ENCODE results near the gene DNAH3. TPM values are rescaled to one million over a fixed set of nuclear protein-coding genes. Genes with fewer than 3 reads are reported as not detected.
"Not testable (repeated sequence)": the region's sequence is repeated elsewhere in the genome, so short reads cannot be mapped to it uniquely, and the experiment has no call there.

DNAH3 gene
- total and polyA plus RNA-seq, 2 experiments from 2014 or later: 0.70 to 1.3 TPM

- H2AFZ ChIP-seq; H3K9me3 Mint-ChIP-seq; H3K79me2 ChIP-seq (replicated peaks; ENCODE audit: insufficient read depth); H3K4me3 Mint-ChIP-seq; H3K27me3 Mint-ChIP-seq (ENCODE audit: insufficient read depth, low read depth, poor library complexity); H3F3A ChIP-seq (replicated peaks; ENCODE audit: low read depth); DNase-seq (ENCODE audit: low spot score); H3K4me1 Mint-ChIP-seq; H3K27ac Mint-ChIP-seq; H3K4me3 ChIP-seq; H3K27ac ChIP-seq (ENCODE audit: low read depth); H3K27me3 ChIP-seq (ENCODE audit: insufficient read depth); H4K20me1 ChIP-seq (replicated peaks; ENCODE audit: insufficient read depth); H3K9me2 ChIP-seq (ENCODE audit: insufficient read depth); H3K4me1 ChIP-seq (ENCODE audit: insufficient read depth); ATAC-seq; H3K4me2 ChIP-seq: not testable (repeated sequence)
- peaks cover 23% of the 10 kb centered on the region for H3K36me3 ChIP-seq (ENCODE audit: insufficient read depth)
- H3K36me3 Mint-ChIP-seq (ENCODE audit: low read depth): peaks cover 73% of the 10 kb centered on the region
Observed at GRCh38 chr16:21170116-21170515, 19.5 kb upstream of the DNAH3 start.

- TF ChIP-seq ZNF114 (CRISPR knock-in tag; IDR thresholded peaks at IDR 0.05) (no peak), EZH2phosphoT487 (IDR thresholded peaks at IDR 0.05; ENCODE audit: unreplicated experiment) (no peak), ZNF462 (CRISPR knock-in tag; IDR thresholded peaks at IDR 0.05) (no peak), EZH2 (IDR thresholded peaks at IDR 0.05; ENCODE audit: low read depth, unreplicated experiment) (no peak), CREB1 (CRISPR knock-in tag; IDR thresholded peaks at IDR 0.05; ENCODE audit: low read depth) (no peak), ZNF331 (CRISPR knock-in tag; IDR thresholded peaks at IDR 0.05; ENCODE audit: low read depth) (no peak), CTCF (conservative IDR thresholded peaks at IDR 0.05; ENCODE audit: low read depth in 2 of 2) (no peak)
- H3K4me1 ChIP-seq (ENCODE audit: insufficient read depth): no peaks in the 10 kb centered on the region; the same call in 1 of the 2 replicates
- H3K27me3 ChIP-seq (ENCODE audit: insufficient read depth): no peaks in the 10 kb centered on the region
- DNase-seq (ENCODE audit: low spot score) (no peak), ATAC-seq (no peak)
- H3K9me3 Mint-ChIP-seq: no peaks in the 10 kb centered on the region
- peaks cover 28% of the 10 kb centered on the region for H3K36me3 ChIP-seq (ENCODE audit: insufficient read depth)
- H3K4me3 ChIP-seq: no peak overlapping the region
- H3K9me2 ChIP-seq (ENCODE audit: insufficient read depth): no peaks in the 10 kb centered on the region
- H3K4me2 ChIP-seq: no peak overlapping the region
- no peak overlapping the region for H3K27ac Mint-ChIP-seq
- peaks cover 73% of the 10 kb centered on the region for H3K36me3 Mint-ChIP-seq (ENCODE audit: low read depth)
- H4K20me1 ChIP-seq (replicated peaks; ENCODE audit: insufficient read depth): peaks cover 6% of the 10 kb centered on the region
- H3F3A ChIP-seq (replicated peaks; ENCODE audit: low read depth): no peaks in the 10 kb centered on the region
- no peak overlapping the region for H3K4me3 Mint-ChIP-seq
- no peaks in the 10 kb centered on the region for H3K27me3 Mint-ChIP-seq (ENCODE audit: insufficient read depth, low read depth, poor library complexity)
- peaks cover 3% of the 10 kb centered on the region; the same call in 1 of the 2 replicates for H3K79me2 ChIP-seq (replicated peaks; ENCODE audit: insufficient read depth)
- H3K27ac ChIP-seq (ENCODE audit: low read depth): no peak overlapping the region
- H3K4me1 Mint-ChIP-seq: peaks cover 8% of the 10 kb centered on the region; the same call in 2 of the 3 replicates
- no peak overlapping the region for H2AFZ ChIP-seq
Observed at GRCh38 chr16:21169249-21169981, 18.8 kb upstream of the DNAH3 start.

Measured in GM23338 (cell line).